Measurements from ENCODE around the gene COPG2.

DNA sequence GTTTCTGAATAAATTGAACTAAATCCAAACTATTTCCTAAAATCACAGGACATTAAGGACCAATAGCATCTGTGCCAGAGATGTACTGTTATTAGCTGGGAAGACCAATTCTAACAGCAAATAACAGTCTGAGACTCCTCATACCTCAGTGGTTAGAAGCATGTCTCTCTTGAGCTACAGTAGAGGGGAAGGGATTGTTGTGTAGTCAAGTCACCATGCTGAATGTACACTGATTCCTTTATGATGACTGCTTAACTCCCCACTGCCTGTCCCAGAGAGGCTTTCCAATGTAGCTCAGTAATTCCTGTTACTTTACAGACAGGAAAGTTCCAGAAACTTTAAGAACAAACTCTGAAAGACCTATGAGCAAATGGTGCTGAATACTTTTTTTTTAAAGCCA is 162.8 kb downstream of the COPG2 start:
- TF ChIP-seq, protein P1, sequence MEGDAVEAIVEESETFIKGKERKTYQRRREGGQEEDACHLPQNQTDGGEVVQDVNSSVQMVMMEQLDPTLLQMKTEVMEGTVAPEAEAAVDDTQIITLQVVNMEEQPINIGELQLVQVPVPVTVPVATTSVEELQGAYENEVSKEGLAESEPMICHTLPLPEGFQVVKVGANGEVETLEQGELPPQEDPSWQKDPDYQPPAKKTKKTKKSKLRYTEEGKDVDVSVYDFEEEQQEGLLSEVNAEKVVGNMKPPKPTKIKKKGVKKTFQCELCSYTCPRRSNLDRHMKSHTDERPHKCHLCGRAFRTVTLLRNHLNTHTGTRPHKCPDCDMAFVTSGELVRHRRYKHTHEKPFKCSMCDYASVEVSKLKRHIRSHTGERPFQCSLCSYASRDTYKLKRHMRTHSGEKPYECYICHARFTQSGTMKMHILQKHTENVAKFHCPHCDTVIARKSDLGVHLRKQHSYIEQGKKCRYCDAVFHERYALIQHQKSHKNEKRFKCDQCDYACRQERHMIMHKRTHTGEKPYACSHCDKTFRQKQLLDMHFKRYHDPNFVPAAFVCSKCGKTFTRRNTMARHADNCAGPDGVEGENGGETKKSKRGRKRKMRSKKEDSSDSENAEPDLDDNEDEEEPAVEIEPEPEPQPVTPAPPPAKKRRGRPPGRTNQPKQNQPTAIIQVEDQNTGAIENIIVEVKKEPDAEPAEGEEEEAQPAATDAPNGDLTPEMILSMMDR (IDR thresholded peaks at IDR 0.05; ENCODE audit: low read depth, low read length), result no peak
- TF ChIP-seq EZH2phosphoT487 (IDR thresholded peaks at IDR 0.05; ENCODE audit: low read depth), result no peak
